ENCODE measurements around the gene YOD1.
A peak's percentile ranks its signal among the peaks of the same experiment; 100 is the strongest.

Gene YOD1

GRCh38 chr1:207055386-207056001 lies 4.5 kb upstream of the YOD1 start:
- Histone ChIP-seq H3K9ac (ENCODE audit: low read depth, low read length) (no peak overlapping the region), H3K4me1 (ENCODE audit: insufficient read depth, low read length) (peaks cover 28% of the 10 kb centered on the region), H2AFZ (ENCODE audit: low read depth, low read length) (no peak overlapping the region), H3K4me3 (ENCODE audit: low read depth in 1 of 2, low read length in 2 of 2) (no peak overlapping the region), H3K36me3 (ENCODE audit: insufficient read depth, low read length) (no peaks in the 10 kb centered on the region), H3K9me3 (ENCODE audit: insufficient read depth, low read length, severe bottlenecking) (no peaks in the 10 kb centered on the region), H3K79me2 (ENCODE audit: insufficient read depth, low read length) (peaks cover 3% of the 10 kb centered on the region), H3K27ac (ENCODE audit: low read length) (no peak overlapping the region), H4K20me1 (ENCODE audit: insufficient read depth, low read length) (no peaks in the 10 kb centered on the region), H3K4me2 (ENCODE audit: insufficient read depth, low read length) (no peak overlapping the region), H3K27me3 (ENCODE audit: insufficient read depth, low read length, poor library complexity) (peaks cover 9% of the 10 kb centered on the region)
- DNase-seq (no peak), ATAC-seq (ENCODE audit: insufficient read depth, low read depth) (no peak)
- no peak for TF ChIP-seq EZH2 (IDR thresholded peaks at IDR 0.05; ENCODE audit: borderline replicate concordance, low read depth, low read length, severe bottlenecking)
- no peak for TF ChIP-seq CTCF (IDR thresholded peaks at IDR 0.05; ENCODE audit: borderline replicate concordance, extremely low read depth, low read length, poor library complexity, severe bottlenecking)

GRCh38 chr1:207054491-207054890 lies 3.5 kb upstream of the YOD1 start:
- no peaks in the 10 kb centered on the region; the same call in 1 of the 2 replicates for H3K36me3 ChIP-seq (ENCODE audit: insufficient read depth, low read length)
- no peaks in the 10 kb centered on the region for H3K9me3 ChIP-seq (ENCODE audit: insufficient read depth, low read length, severe bottlenecking)
- TF ChIP-seq EZH2 (IDR thresholded peaks at IDR 0.05; ENCODE audit: borderline replicate concordance, low read depth, low read length, severe bottlenecking) = no peak
- TF ChIP-seq CTCF (IDR thresholded peaks at IDR 0.05; ENCODE audit: borderline replicate concordance, extremely low read depth, low read length, poor library complexity, severe bottlenecking) = no peak
- no peak overlapping the region for H3K9ac ChIP-seq (ENCODE audit: low read depth, low read length)
- no peak overlapping the region for H3K4me2 ChIP-seq (ENCODE audit: insufficient read depth, low read length)
- ATAC-seq (ENCODE audit: insufficient read depth, low read depth) = no peak
- peaks cover 9% of the 10 kb centered on the region for H3K27me3 ChIP-seq (ENCODE audit: insufficient read depth, low read length, poor library complexity)
- no peak overlapping the region for H3K4me3 ChIP-seq (ENCODE audit: low read depth in 1 of 2, low read length in 2 of 2)
- H3K27ac ChIP-seq (ENCODE audit: low read length) = no peak overlapping the region
- no peaks in the 10 kb centered on the region for H4K20me1 ChIP-seq (ENCODE audit: insufficient read depth, low read length)
- H2AFZ ChIP-seq (ENCODE audit: low read depth, low read length) = no peak overlapping the region
- peaks cover 32% of the 10 kb centered on the region for H3K4me1 ChIP-seq (ENCODE audit: insufficient read depth, low read length)
- H3K79me2 ChIP-seq (ENCODE audit: insufficient read depth, low read length) = peaks cover 12% of the 10 kb centered on the region
- DNase-seq = no peak

GRCh38 chr1:207052911-207053769 lies 2.1 kb upstream of the YOD1 start, which contains the start of gene PFKFB2:
Gene PFKFB2 (plus strand): TSS chr1:207053275. CDS start chr1:207054718, 1,443 bp downstream.
- peak; percentile 18 for TF ChIP-seq EZH2 (IDR thresholded peaks at IDR 0.05; ENCODE audit: borderline replicate concordance, low read depth, low read length, severe bottlenecking)
- no peak for TF ChIP-seq CTCF (IDR thresholded peaks at IDR 0.05; ENCODE audit: borderline replicate concordance, extremely low read depth, low read length, poor library complexity, severe bottlenecking)
- Histone ChIP-seq H3K79me2 (ENCODE audit: insufficient read depth, low read length) (peaks cover 24% of the 10 kb centered on the region), H3K4me3 (ENCODE audit: low read depth in 1 of 2, low read length in 2 of 2) (peak within 1 kb of the TSS; percentile 8 to 65; a peak in 3 of 4 replicates), H3K9ac (ENCODE audit: low read depth, low read length) (peak within 1 kb of the TSS; percentile 46), H3K4me1 (ENCODE audit: insufficient read depth, low read length) (peaks cover 43% of the 10 kb centered on the region), H3K27ac (ENCODE audit: low read length) (peak within 1 kb of the TSS; percentile 50), H2AFZ (ENCODE audit: low read depth, low read length) (peak within 1 kb of the TSS; percentile 82), H4K20me1 (ENCODE audit: insufficient read depth, low read length) (peaks cover 9% of the 10 kb centered on the region), H3K4me2 (ENCODE audit: insufficient read depth, low read length) (peak within 1 kb of the TSS; percentile 69), H3K9me3 (ENCODE audit: insufficient read depth, low read length, severe bottlenecking) (no peaks in the 10 kb centered on the region), H3K36me3 (ENCODE audit: insufficient read depth, low read length) (peaks cover 13% of the 10 kb centered on the region), H3K27me3 (ENCODE audit: insufficient read depth, low read length, poor library complexity) (peaks cover 9% of the 10 kb centered on the region)
- DNase-seq (peak; percentile 80), ATAC-seq (ENCODE audit: insufficient read depth, low read depth) (peak; percentile 79)
